ENCODE measurements around the gene KRT78. TPM values are rescaled to one million over a fixed set of nuclear protein-coding genes. Genes with fewer than 3 reads are reported as not detected.

KRT78 gene
- total RNA-seq, 1 donor from 2014 or later, result not detected

GRCh38 chr12:52836042-52836466 is 12.7 kb downstream of the KRT78 start:
- Mint-ChIP-seq H3K27me3 (ENCODE audit: unreplicated experiment) (peaks cover 14% of the 10 kb centered on the region), H3K36me3 (ENCODE audit: low read depth, unreplicated experiment) (no peaks in the 10 kb centered on the region), H3K9me3 (ENCODE audit: unreplicated experiment) (no peaks in the 10 kb centered on the region), H3K27ac (ENCODE audit: unreplicated experiment) (peak overlapping the region; percentile 57), H3K4me1 (ENCODE audit: unreplicated experiment) (peaks cover 36% of the 10 kb centered on the region), H3K4me3 (ENCODE audit: unreplicated experiment) (no peak overlapping the region)
- TF ChIP-seq, protein P1, sequence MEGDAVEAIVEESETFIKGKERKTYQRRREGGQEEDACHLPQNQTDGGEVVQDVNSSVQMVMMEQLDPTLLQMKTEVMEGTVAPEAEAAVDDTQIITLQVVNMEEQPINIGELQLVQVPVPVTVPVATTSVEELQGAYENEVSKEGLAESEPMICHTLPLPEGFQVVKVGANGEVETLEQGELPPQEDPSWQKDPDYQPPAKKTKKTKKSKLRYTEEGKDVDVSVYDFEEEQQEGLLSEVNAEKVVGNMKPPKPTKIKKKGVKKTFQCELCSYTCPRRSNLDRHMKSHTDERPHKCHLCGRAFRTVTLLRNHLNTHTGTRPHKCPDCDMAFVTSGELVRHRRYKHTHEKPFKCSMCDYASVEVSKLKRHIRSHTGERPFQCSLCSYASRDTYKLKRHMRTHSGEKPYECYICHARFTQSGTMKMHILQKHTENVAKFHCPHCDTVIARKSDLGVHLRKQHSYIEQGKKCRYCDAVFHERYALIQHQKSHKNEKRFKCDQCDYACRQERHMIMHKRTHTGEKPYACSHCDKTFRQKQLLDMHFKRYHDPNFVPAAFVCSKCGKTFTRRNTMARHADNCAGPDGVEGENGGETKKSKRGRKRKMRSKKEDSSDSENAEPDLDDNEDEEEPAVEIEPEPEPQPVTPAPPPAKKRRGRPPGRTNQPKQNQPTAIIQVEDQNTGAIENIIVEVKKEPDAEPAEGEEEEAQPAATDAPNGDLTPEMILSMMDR (IDR thresholded peaks at IDR 0.05; ENCODE audit: unreplicated experiment), result no peak
- no peak for DNase-seq (ENCODE audit: low spot score)

DNA sequence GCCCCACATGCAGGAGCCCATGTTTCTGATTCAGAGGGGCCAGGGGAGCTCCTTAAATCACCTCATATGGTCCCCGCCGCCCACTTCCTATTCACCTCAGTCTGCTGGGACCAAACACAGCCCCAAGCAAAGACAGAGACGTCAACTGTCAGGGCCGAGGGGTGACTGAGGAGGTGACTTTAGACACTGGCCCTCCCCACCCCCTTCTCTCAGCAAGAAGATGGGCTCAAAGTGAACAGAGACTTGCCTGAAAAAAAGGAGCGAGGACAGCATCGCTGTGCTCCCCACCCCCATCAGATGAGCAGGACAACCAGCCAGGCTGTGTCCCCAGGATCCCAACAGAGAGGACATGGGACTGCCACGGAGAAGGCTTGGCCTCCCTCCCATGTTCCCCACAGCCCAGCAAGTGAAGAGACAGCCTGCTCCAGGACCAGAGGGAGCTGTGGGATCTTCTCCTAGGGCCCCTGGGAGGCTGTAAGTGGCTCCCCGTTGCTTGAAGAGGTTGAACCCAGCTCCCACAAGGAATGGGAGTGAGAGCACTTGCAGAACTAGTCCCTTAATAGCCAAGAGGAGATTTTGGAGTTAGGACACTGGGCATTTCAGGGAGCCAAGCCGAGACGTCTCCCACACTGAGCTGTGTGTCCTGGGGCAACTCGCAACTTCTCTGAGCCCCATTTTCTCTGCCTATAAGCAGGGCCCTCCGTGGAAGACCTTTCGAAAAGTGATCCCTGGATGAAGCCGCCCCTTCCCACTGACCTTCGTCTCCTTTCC is 13.3 kb downstream of the KRT78 start:
- Mint-ChIP-seq H3K36me3 (ENCODE audit: low read depth, unreplicated experiment) (no peaks in the 10 kb centered on the region), H3K27ac (ENCODE audit: unreplicated experiment) (no peak overlapping the region), H3K27me3 (ENCODE audit: unreplicated experiment) (peaks cover 14% of the 10 kb centered on the region), H3K9me3 (ENCODE audit: unreplicated experiment) (no peaks in the 10 kb centered on the region), H3K4me3 (ENCODE audit: unreplicated experiment) (no peak overlapping the region), H3K4me1 (ENCODE audit: unreplicated experiment) (peaks cover 36% of the 10 kb centered on the region)
- DNase-seq (ENCODE audit: low spot score), result no peak
- TF ChIP-seq, protein P1 (IDR thresholded peaks at IDR 0.05; ENCODE audit: unreplicated experiment), result no peak

DNA sequence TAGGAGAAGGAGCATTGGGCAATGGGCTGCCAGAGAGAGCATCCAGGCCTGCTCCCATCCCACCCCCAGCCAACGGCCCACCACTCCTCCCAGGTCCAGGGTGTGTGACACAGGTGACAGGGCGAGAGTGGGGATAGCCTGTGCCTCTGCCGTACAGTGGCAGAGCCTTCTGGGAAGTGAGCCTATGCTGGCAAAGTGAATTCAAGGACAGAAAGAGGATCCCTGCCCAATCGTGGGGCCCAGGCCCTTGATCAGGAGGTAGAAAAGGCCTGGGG is 14.1 kb downstream of the KRT78 start:
- H3K9me3 Mint-ChIP-seq (ENCODE audit: unreplicated experiment), result no peaks in the 10 kb centered on the region
- peaks cover 34% of the 10 kb centered on the region for H3K4me1 Mint-ChIP-seq (ENCODE audit: unreplicated experiment)

GRCh38 chr12:52833922-52834726 is 14.7 kb downstream of the KRT78 start, which contains the start of gene KRT79:
Gene KRT79, minus strand, starts transcription at chr12:52834311. Its CDS starts 51 bp downstream, at chr12:52834260.
- DNase-seq (ENCODE audit: low spot score), result no peak
- H3K27me3 Mint-ChIP-seq (ENCODE audit: unreplicated experiment), result peaks cover 12% of the 10 kb centered on the region
- no peaks in the 10 kb centered on the region for H3K9me3 Mint-ChIP-seq (ENCODE audit: unreplicated experiment)
- H3K4me1 Mint-ChIP-seq (ENCODE audit: unreplicated experiment), result peaks cover 28% of the 10 kb centered on the region
- no peaks in the 10 kb centered on the region for H3K36me3 Mint-ChIP-seq (ENCODE audit: low read depth, unreplicated experiment)
- H3K4me3 Mint-ChIP-seq (ENCODE audit: unreplicated experiment), result no peak within 1 kb of the TSS
- TF ChIP-seq, protein P1 (IDR thresholded peaks at IDR 0.05; ENCODE audit: unreplicated experiment), result no peak
- H3K27ac Mint-ChIP-seq (ENCODE audit: unreplicated experiment), result no peak within 1 kb of the TSS

More for the DNA sequence above, 14.1 kb downstream of the KRT78 start:
- Mint-ChIP-seq H3K27ac (ENCODE audit: unreplicated experiment) (no peak overlapping the region), H3K36me3 (ENCODE audit: low read depth, unreplicated experiment) (no peaks in the 10 kb centered on the region), H3K4me3 (ENCODE audit: unreplicated experiment) (no peak overlapping the region), H3K27me3 (ENCODE audit: unreplicated experiment) (peaks cover 14% of the 10 kb centered on the region)
- DNase-seq (ENCODE audit: low spot score), result no peak
- TF ChIP-seq, protein P1 (IDR thresholded peaks at IDR 0.05; ENCODE audit: unreplicated experiment), result no peak

All from endothelial cell (in vitro differentiated cells).